Measurements from ENCODE around the gene BLACAT1.

- TF ChIP-seq CTCF (IDR thresholded peaks at IDR 0.05) (no peak), POLR2A (IDR thresholded peaks at IDR 0.05) (no peak), EP300 (IDR thresholded peaks at IDR 0.05) (no peak), POLR2AphosphoS5 (IDR thresholded peaks at IDR 0.05) (no peak)
Observed at GRCh38 chr1:205474571-205474970, 18.7 kb upstream of the BLACAT1 start.

All from gastroesophageal sphincter (tissue), 3 donors.